Uterus (tissue), 2 donors: Measurements from ENCODE around the gene TEX14.

Source experiments
- POLR2A ChIP-seq, 2 donors: fragments of 450-650 bp; IDR thresholded peaks; one replicate each; pipeline ENCODE4 v1.6.1; 2016; ENCODE audit warnings: antibody characterized with exemption in 2 of 2, mild to moderate bottlenecking in 1 of 2, moderate library complexity in 1 of 2
- TF ChIP-seq, protein P1 (sequence below), 4 experiments: fragments of 200-600 bp in 2 of 4; fragments of 450-650 bp in 2 of 4; sonication (generic) in 2 of 4; IDR thresholded peaks; one replicate each; pipeline ENCODE4 v1.5.1; 2016 to 2019; ENCODE audit warnings: antibody characterized with exemption in 4 of 4, mild to moderate bottlenecking in 2 of 4, moderate library complexity in 1 of 4

DNA sequence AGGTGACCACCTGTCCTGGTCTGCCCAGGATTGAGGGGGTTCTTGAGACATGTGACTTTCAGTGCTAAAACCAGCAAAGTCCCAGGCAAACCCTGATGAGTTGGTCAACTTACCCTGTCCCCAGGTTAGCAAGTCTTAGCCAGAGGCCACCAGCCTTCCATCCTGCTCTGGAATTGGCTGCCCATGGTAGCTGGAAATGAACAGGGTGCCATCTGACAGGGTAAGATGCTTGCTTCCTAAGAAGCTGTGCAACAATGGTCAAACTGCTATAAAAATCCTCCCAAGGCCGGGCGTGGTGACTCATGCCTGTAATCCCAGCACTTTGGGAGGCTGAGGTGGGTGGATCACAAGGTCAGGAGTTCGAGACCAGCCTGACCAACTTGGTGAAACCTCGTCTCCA lies 154.6 kb downstream of the TEX14 start:
- TF ChIP-seq, protein P1, sequence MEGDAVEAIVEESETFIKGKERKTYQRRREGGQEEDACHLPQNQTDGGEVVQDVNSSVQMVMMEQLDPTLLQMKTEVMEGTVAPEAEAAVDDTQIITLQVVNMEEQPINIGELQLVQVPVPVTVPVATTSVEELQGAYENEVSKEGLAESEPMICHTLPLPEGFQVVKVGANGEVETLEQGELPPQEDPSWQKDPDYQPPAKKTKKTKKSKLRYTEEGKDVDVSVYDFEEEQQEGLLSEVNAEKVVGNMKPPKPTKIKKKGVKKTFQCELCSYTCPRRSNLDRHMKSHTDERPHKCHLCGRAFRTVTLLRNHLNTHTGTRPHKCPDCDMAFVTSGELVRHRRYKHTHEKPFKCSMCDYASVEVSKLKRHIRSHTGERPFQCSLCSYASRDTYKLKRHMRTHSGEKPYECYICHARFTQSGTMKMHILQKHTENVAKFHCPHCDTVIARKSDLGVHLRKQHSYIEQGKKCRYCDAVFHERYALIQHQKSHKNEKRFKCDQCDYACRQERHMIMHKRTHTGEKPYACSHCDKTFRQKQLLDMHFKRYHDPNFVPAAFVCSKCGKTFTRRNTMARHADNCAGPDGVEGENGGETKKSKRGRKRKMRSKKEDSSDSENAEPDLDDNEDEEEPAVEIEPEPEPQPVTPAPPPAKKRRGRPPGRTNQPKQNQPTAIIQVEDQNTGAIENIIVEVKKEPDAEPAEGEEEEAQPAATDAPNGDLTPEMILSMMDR (IDR thresholded peaks at IDR 0.05) = no peak
- no peak for TF ChIP-seq POLR2A (IDR thresholded peaks at IDR 0.05)
